H9 (cell line): Measurements from ENCODE around the gene TBC1D5. TPM values are rescaled to one million over a fixed set of nuclear protein-coding genes. Genes with fewer than 3 reads are reported as not detected.

Experiments
- DNase-seq: peaks from one replicate; pipeline ENCODE4 v3.0.0-alpha.2; 2017
- H2AFZ ChIP-seq: one replicate; pipeline ENCODE4 v1.6.1; 2013; ENCODE audit warnings: mild to moderate bottlenecking, low read length, control low read depth, moderate library complexity
- H2AK5ac ChIP-seq: 2 replicates; pipeline ENCODE4 v1.6.1; 2013; ENCODE audit warnings: low read length, control low read depth, mixed read lengths; ENCODE audit not compliant: insufficient read length
- H2BK120ac ChIP-seq: one replicate; pipeline ENCODE4 v1.6.1; 2013; ENCODE audit warnings: low read depth, mild to moderate bottlenecking, low read length, control low read depth, inconsistent platforms; ENCODE audit not compliant: poor library complexity, severe bottlenecking
- H2BK12ac ChIP-seq: 2 replicates; pipeline ENCODE4 v1.6.1; 2013; ENCODE audit warnings: low read length, control low read depth, mixed read lengths, low read depth; ENCODE audit not compliant: insufficient read length
- H2BK15ac ChIP-seq: 2 replicates; pipeline ENCODE4 v1.6.1; 2013; ENCODE audit warnings: low read depth, low read length, control low read depth
- H2BK20ac ChIP-seq: one replicate; pipeline ENCODE4 v1.6.1; 2013; ENCODE audit warnings: low read depth, mild to moderate bottlenecking, low read length, control low read depth, inconsistent platforms; ENCODE audit not compliant: poor library complexity, severe bottlenecking
- H2BK5ac ChIP-seq: 2 replicates; pipeline ENCODE4 v1.6.1; 2013; ENCODE audit warnings: low read length, control low read depth, mixed read lengths; ENCODE audit not compliant: insufficient read length
- H3K14ac ChIP-seq: 2 replicates; pipeline ENCODE4 v1.6.1; 2013; ENCODE audit warnings: low read length, control low read depth; ENCODE audit not compliant: insufficient read depth
- H3K18ac ChIP-seq: 2 replicates; pipeline ENCODE4 v1.6.1; 2013; ENCODE audit warnings: low read depth, mild to moderate bottlenecking, mixed read lengths, low read length, control low read depth; ENCODE audit not compliant: insufficient read length
- H3K23ac ChIP-seq: 2 replicates; pipeline ENCODE4 v1.6.1; 2013; ENCODE audit warnings: low read length, control low read depth, mixed read lengths, low read depth; ENCODE audit not compliant: insufficient read length
- H3K23me2 ChIP-seq: 2 replicates; pipeline ENCODE4 v1.6.1; 2013; ENCODE audit warnings: low read depth, mild to moderate bottlenecking, mixed read lengths, low read length, control low read depth; ENCODE audit not compliant: insufficient read length, poor library complexity, severe bottlenecking
- H3K27ac ChIP-seq: 2 replicates; pipeline ENCODE4 v1.5.1; 2013; ENCODE audit warnings: low read length, control low read depth, mixed read lengths, low read depth; ENCODE audit not compliant: insufficient read length
- H3K27me3 ChIP-seq: 2 replicates; pipeline ENCODE4 v1.6.1; 2013; ENCODE audit warnings: low read length, control low read depth, inconsistent platforms; ENCODE audit not compliant: insufficient read depth
- H3K4ac ChIP-seq: 2 replicates; pipeline ENCODE4 v1.6.1; 2013; ENCODE audit warnings: low read depth, mild to moderate bottlenecking, control low read depth, inconsistent platforms, low read length, moderate library complexity
- H3K4me1 ChIP-seq: 2 replicates; pipeline ENCODE4 v1.6.1; 2013; ENCODE audit warnings: low read length, control low read depth, inconsistent platforms; ENCODE audit not compliant: insufficient read depth
- H3K4me2 ChIP-seq: 2 replicates; pipeline ENCODE4 v1.6.1; 2013; ENCODE audit warnings: low read length, control low read depth, mixed read lengths; ENCODE audit not compliant: insufficient read length, insufficient read depth
- H3K56ac ChIP-seq: 2 replicates; pipeline ENCODE4 v1.6.1; 2013; ENCODE audit warnings: low read depth, mild to moderate bottlenecking, mixed read lengths, low read length, control low read depth; ENCODE audit not compliant: insufficient read length
- H3K79me1 ChIP-seq: 2 replicates; pipeline ENCODE4 v1.6.1; 2013; ENCODE audit warnings: low read depth, mild to moderate bottlenecking, moderate library complexity, low read length, control low read depth, inconsistent platforms; ENCODE audit not compliant: insufficient read depth, poor library complexity, severe bottlenecking
- H3K79me2 ChIP-seq: 2 replicates; pipeline ENCODE4 v1.6.1; 2013; ENCODE audit warnings: low read length, control low read depth, inconsistent platforms; ENCODE audit not compliant: insufficient read depth
- H3K9ac ChIP-seq: 2 replicates; pipeline ENCODE4 v1.6.1; 2013; ENCODE audit warnings: low read length, control low read depth, mixed read lengths; ENCODE audit not compliant: insufficient read length; ENCODE audit errors: extremely low read depth
- H3K9me3 ChIP-seq: one replicate; pipeline ENCODE4 v1.6.1; 2013; ENCODE audit warnings: low read depth, low read length, inconsistent platforms; ENCODE audit not compliant: control insufficient read depth
- H3T11ph ChIP-seq: one replicate; pipeline ENCODE4 v1.6.1; 2013; ENCODE audit warnings: mild to moderate bottlenecking, low read length, control low read depth, inconsistent platforms
- H4K20me1 ChIP-seq: one replicate; pipeline ENCODE4 v1.6.1; 2013; ENCODE audit not compliant: control insufficient read depth, insufficient read length, insufficient read depth
- H4K5ac ChIP-seq: 2 replicates; pipeline ENCODE4 v1.6.1; 2013; ENCODE audit warnings: low read depth, mild to moderate bottlenecking, mixed read lengths, low read length, control low read depth; ENCODE audit not compliant: insufficient read length
- H4K8ac ChIP-seq: replicated peaks from 2 replicates; pipeline ENCODE4 v1.6.1; 2013; ENCODE audit warnings: low read length, control low read depth, mixed read lengths, low read depth; ENCODE audit not compliant: insufficient read length
- H4K91ac ChIP-seq: 2 replicates; pipeline ENCODE4 v1.6.1; 2013; ENCODE audit warnings: low read depth, mild to moderate bottlenecking, moderate library complexity, mixed read lengths, low read length, control low read depth; ENCODE audit not compliant: insufficient read length
- H3K27ac Mint-ChIP-seq, 3 experiments: 2 replicates in 2 of 3; 3 replicates in 1 of 3; pipeline ENCODE4 v1.8.0; 2020 to 2021; ENCODE audit warnings: mixed read lengths in 3 of 3, mild to moderate bottlenecking in 1 of 3, moderate library complexity in 1 of 3
- H3K27me3 Mint-ChIP-seq: 2 replicates; pipeline ENCODE4 v1.8.0; 2021; ENCODE audit warnings: low read depth, mild to moderate bottlenecking, moderate library complexity, mixed read lengths
- H3K36me3 Mint-ChIP-seq, 3 experiments: 2 replicates in 2 of 3; 3 replicates in 1 of 3; pipeline ENCODE4 v1.8.0; 2020 to 2021; ENCODE audit warnings: low read depth in 3 of 3, mixed read lengths in 3 of 3; ENCODE audit not compliant: insufficient read depth in 1 of 3
- H3K4me1 Mint-ChIP-seq, 2 experiments: 2 replicates each; pipeline ENCODE4 v1.8.0; 2020; ENCODE audit warnings: mixed read lengths in 2 of 2
- H3K4me3 Mint-ChIP-seq, 2 experiments: 2 replicates in 1 of 2; 3 replicates in 1 of 2; pipeline ENCODE4 v1.8.0; 2020 to 2021; ENCODE audit warnings: mild to moderate bottlenecking in 2 of 2, mixed read lengths in 2 of 2, moderate library complexity in 1 of 2
- H3K9me3 Mint-ChIP-seq, 2 experiments: 2 replicates in 1 of 2; 3 replicates in 1 of 2; pipeline ENCODE4 v1.8.0; 2020; ENCODE audit warnings: mild to moderate bottlenecking in 2 of 2, mixed read lengths in 2 of 2, moderate library complexity in 1 of 2
- WGBS: extraction: QIAGEN DNeasy Blood & Tissue Kit; methylation state at CpG from one replicate; pipeline ENCODE4 v1.1.7; 2013; ENCODE audit warnings: missing lambda C conversion rate, low lambda C conversion rate, mixed read lengths; ENCODE audit not compliant: insufficient read length; ENCODE audit errors: extremely low coverage; 5-methylcytosine and 5-hydroxymethylcytosine counted together
- total RNA-seq: library from RNA; stranded (reverse); gene quantifications from 2 replicates; pipeline ENCODE4 v1.2.1, GENCODE V29; 2021
- TF ChIP-seq, protein P1 (sequence below): fragments of 200-600 bp; sonication (generic); conservative IDR thresholded peaks from 3 replicates; pipeline ENCODE4 v1.8.0; 2021; ENCODE audit warnings: antibody characterized with exemption, mild to moderate bottlenecking

The TBC1D5 gene
- total RNA-seq, 1 experiment from 2014 or later: 25.0 TPM

DNA sequence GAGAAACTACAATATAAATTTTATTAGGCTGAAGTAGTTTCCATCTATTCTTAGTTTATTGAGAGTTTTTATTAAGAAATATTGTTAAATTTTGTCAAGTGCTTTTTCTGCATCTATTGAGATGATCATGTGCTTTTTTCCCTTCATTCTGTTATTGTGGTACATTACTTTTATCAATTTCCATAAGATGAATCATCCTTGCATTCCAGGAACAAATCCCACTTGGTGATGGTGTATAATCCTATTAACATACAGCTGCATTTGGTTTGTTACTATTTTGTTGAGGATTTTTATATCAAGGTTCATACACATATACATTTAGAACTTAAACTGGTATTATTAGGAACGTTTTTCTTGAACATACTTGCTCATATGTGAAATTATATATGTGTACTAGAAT is 199.8 kb downstream of the TBC1D5 start:
- no peak overlapping the region for H2BK120ac ChIP-seq
- TF ChIP-seq, protein P1, sequence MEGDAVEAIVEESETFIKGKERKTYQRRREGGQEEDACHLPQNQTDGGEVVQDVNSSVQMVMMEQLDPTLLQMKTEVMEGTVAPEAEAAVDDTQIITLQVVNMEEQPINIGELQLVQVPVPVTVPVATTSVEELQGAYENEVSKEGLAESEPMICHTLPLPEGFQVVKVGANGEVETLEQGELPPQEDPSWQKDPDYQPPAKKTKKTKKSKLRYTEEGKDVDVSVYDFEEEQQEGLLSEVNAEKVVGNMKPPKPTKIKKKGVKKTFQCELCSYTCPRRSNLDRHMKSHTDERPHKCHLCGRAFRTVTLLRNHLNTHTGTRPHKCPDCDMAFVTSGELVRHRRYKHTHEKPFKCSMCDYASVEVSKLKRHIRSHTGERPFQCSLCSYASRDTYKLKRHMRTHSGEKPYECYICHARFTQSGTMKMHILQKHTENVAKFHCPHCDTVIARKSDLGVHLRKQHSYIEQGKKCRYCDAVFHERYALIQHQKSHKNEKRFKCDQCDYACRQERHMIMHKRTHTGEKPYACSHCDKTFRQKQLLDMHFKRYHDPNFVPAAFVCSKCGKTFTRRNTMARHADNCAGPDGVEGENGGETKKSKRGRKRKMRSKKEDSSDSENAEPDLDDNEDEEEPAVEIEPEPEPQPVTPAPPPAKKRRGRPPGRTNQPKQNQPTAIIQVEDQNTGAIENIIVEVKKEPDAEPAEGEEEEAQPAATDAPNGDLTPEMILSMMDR: no peak
- H3K4me1 Mint-ChIP-seq: peaks cover 30 to 34% of the 10 kb centered on the region in 2 experiments
- no peak overlapping the region for H2BK15ac ChIP-seq
- H3K27me3 ChIP-seq: no peaks in the 10 kb centered on the region
- H3K23ac ChIP-seq: no peak overlapping the region
- H2AFZ ChIP-seq: no peak overlapping the region
- no peak overlapping the region for H2BK20ac ChIP-seq
- no peak overlapping the region for H3K14ac ChIP-seq
- H3K56ac ChIP-seq: no peak overlapping the region
- H4K91ac ChIP-seq: no peak overlapping the region
- H2BK5ac ChIP-seq: no peak overlapping the region
- no peak overlapping the region for H3K27ac Mint-ChIP-seq
- H3K36me3 Mint-ChIP-seq: peaks cover 0 to 15% (median 0%) of the 10 kb centered on the region in 3 experiments; a peak in 1 of 7 replicates
- no peak overlapping the region for H3K27ac ChIP-seq
- no peak overlapping the region for H3T11ph ChIP-seq
- no CpG with 5 or more reads among the region's 1 CpG for WGBS
- H3K9me3 Mint-ChIP-seq: no peaks in the 10 kb centered on the region; a peak in 1 of 5 replicates
- no peak overlapping the region for H3K9ac ChIP-seq
- H3K23me2 ChIP-seq: no peaks in the 10 kb centered on the region
- no peaks in the 10 kb centered on the region for H3K4me1 ChIP-seq
- H3K9me3 ChIP-seq: no peaks in the 10 kb centered on the region
- no peak overlapping the region for H4K8ac ChIP-seq
- no peak overlapping the region for H3K4me2 ChIP-seq
- no peaks in the 10 kb centered on the region for H3K27me3 Mint-ChIP-seq
- H2AK5ac ChIP-seq: no peak overlapping the region
- H3K79me2 ChIP-seq: no peaks in the 10 kb centered on the region
- H3K79me1 ChIP-seq: no peaks in the 10 kb centered on the region
- H3K18ac ChIP-seq: no peak overlapping the region
- no peak overlapping the region for H3K4me3 Mint-ChIP-seq
- no peak overlapping the region for H2BK12ac ChIP-seq
- DNase-seq: no peak
- no peak overlapping the region for H3K4ac ChIP-seq
- no peaks in the 10 kb centered on the region for H4K20me1 ChIP-seq
- H4K5ac ChIP-seq: no peak overlapping the region
